A673 (cell line): ENCODE measurements around the gene OBP2A. TPM values are rescaled to one million over a fixed set of nuclear protein-coding genes. Genes with fewer than 3 reads are reported as not detected.

Experiments
- BruUV-seq: library from RNA; stranded (reverse); fragments of 400-500 nt; replicated peaks from 2 replicates; lab custom pipeline; 2021; lab: Mats Ljungman, UMichigan
- CTCF ChIA-PET: fragments of 300-600 bp; sonication (Branson Sonifier 250); formaldehyde crosslinking; loops from one replicate; lab custom pipeline; 2022; ENCODE audit warnings: antibody characterized with exemption; lab: Charles Lee
- POLR2A ChIA-PET: fragments of 300-600 bp; sonication (Branson Sonifier 250); formaldehyde crosslinking; loops from one replicate; lab custom pipeline; 2022; ENCODE audit warnings: antibody characterized with exemption; ENCODE audit not compliant: low non-redundant PET; lab: Charles Lee
- DNase-seq: peaks from one replicate; pipeline ENCODE4 v3.0.0-alpha.2; 2015; ENCODE audit warnings: low spot score
- H3K27ac ChIP-seq: fragments of 200-600 bp; sonication (generic); 2 replicates; pipeline ENCODE4 v1.5.1; 2016; ENCODE audit warnings: mixed run types, low read depth, mild to moderate bottlenecking, mixed read lengths, antibody characterized with exemption, low read length; ENCODE audit not compliant: poor library complexity, severe bottlenecking
- H3K27me3 ChIP-seq: fragments of 200-600 bp; sonication (generic); replicated peaks from 2 replicates; pipeline ENCODE4 v1.6.1; 2017; ENCODE audit warnings: mixed run types, low read depth, mild to moderate bottlenecking, mixed read lengths, antibody characterized with exemption, low read length; ENCODE audit not compliant: insufficient read depth, poor library complexity
- H3K36me3 ChIP-seq: fragments of 200-600 bp; sonication (generic); 2 replicates; pipeline ENCODE4 v1.6.1; 2016; ENCODE audit warnings: mixed run types, mild to moderate bottlenecking, mixed read lengths, antibody characterized with exemption, low read length; ENCODE audit not compliant: insufficient read depth, poor library complexity, severe bottlenecking
- H3K4me1 ChIP-seq: fragments of 200-600 bp; sonication (generic); 2 replicates; pipeline ENCODE4 v1.6.1; 2017; ENCODE audit warnings: mixed run types, mild to moderate bottlenecking, mixed read lengths, antibody characterized with exemption, low read length; ENCODE audit not compliant: insufficient read depth, poor library complexity, severe bottlenecking
- H3K4me3 ChIP-seq: fragments of 200-600 bp; sonication (generic); 2 replicates; pipeline ENCODE4 v1.5.1; 2016; ENCODE audit warnings: low read depth, mixed run types, mild to moderate bottlenecking, mixed read lengths, low read length; ENCODE audit not compliant: poor library complexity, severe bottlenecking
- H3K9me3 ChIP-seq: fragments of 200-600 bp; sonication (generic); 2 replicates; pipeline ENCODE4 v1.6.1; 2016; ENCODE audit warnings: mixed run types, low read depth, mild to moderate bottlenecking, mixed read lengths, antibody characterized with exemption, low read length; ENCODE audit not compliant: poor library complexity, severe bottlenecking
- CTCF ChIP-seq: fragments of 300-800, 200-600 bp; sonication (generic); conservative IDR thresholded peaks from 2 replicates; pipeline ENCODE4 v1.5.1; 2017; ENCODE audit warnings: low read depth, mild to moderate bottlenecking, antibody characterized with exemption, low read length, moderate library complexity, mixed read lengths
- EZH2 ChIP-seq: fragments of 200-600 bp; sonication (generic); IDR thresholded peaks from 2 replicates; pipeline ENCODE4 v1.6.1; 2017; ENCODE audit warnings: borderline replicate concordance, low read depth, mild to moderate bottlenecking, mixed read lengths, antibody characterized with exemption, low read length; ENCODE audit not compliant: poor library complexity, severe bottlenecking
- intact Hi-C: fragments of 100-400 bp; cut with micrococcal nuclease; formaldehyde crosslinking; loops from one replicate; pipeline ENCODE4 v1.10.0; 2022; ENCODE audit not compliant: unreplicated experiment
- total RNA-seq: library from RNA; stranded (reverse); gene quantifications from 2 replicates; pipeline ENCODE4 v1.2.3, GENCODE V29; 2021

Gene OBP2A
- total RNA-seq, 1 experiment from 2014 or later, result not detected

GRCh38 chr9:135562235-135562745 lies 16.4 kb downstream of the OBP2A start:
- Histone ChIP-seq H3K27me3 (peaks cover 10% of the 10 kb centered on the region), H3K9me3 (no peaks in the 10 kb centered on the region), H3K36me3 (no peaks in the 10 kb centered on the region), H3K4me1 (no peaks in the 10 kb centered on the region), H3K27ac (no peak overlapping the region), H3K4me3 (no peak overlapping the region)
- no peak for TF ChIP-seq CTCF
- no peak for TF ChIP-seq EZH2
- ChIA-PET POLR2A (no interaction called here), CTCF (no interaction called here)
- intact Hi-C loops, result no loop called here
- DNase-seq, result no peak
- BruUV-seq, result no TSS peak

- POLR2A ChIA-PET, result no interaction called here
- H3K4me3 ChIP-seq, result no peak overlapping the region
- intact Hi-C loops, result no loop called here
- H3K27me3 ChIP-seq, result peaks cover 16% of the 10 kb centered on the region
- CTCF ChIA-PET, result no interaction called here
- H3K36me3 ChIP-seq, result no peaks in the 10 kb centered on the region
- no peaks in the 10 kb centered on the region for H3K4me1 ChIP-seq
- BruUV-seq, result no TSS peak
- no peak overlapping the region for H3K27ac ChIP-seq
- no peaks in the 10 kb centered on the region for H3K9me3 ChIP-seq
- DNase-seq, result no peak
- no peak for TF ChIP-seq EZH2
- TF ChIP-seq CTCF, result no peak
Measured at GRCh38 chr9:135563039-135563476, 17.1 kb downstream of the OBP2A start.

GRCh38 chr9:135563858-135564257 lies 17.9 kb downstream of the OBP2A start:
- H3K4me1 ChIP-seq, result no peaks in the 10 kb centered on the region
- H3K36me3 ChIP-seq, result no peaks in the 10 kb centered on the region
- TF ChIP-seq EZH2, result no peak
- no peak for TF ChIP-seq CTCF
- no peak for DNase-seq
- ChIA-PET CTCF (no interaction called here), POLR2A (no interaction called here)
- no TSS peak for BruUV-seq
- no peak overlapping the region for H3K4me3 ChIP-seq
- intact Hi-C loops, result no loop called here
- no peaks in the 10 kb centered on the region for H3K9me3 ChIP-seq
- H3K27me3 ChIP-seq, result peaks cover 24% of the 10 kb centered on the region
- H3K27ac ChIP-seq, result no peak overlapping the region
